DOHH2 (cell line): ENCODE results near the gene GPATCH4.
A peak's percentile ranks its signal among the peaks of the same experiment; 100 is the strongest.

Experiments
- CTCF ChIP-seq: fragments of 200-600 bp; sonication (generic); IDR thresholded peaks from one replicate; pipeline ENCODE4 v1.5.1; 2014; ENCODE audit warnings: antibody characterized with exemption, mild to moderate bottlenecking, low read depth, low read length; ENCODE audit not compliant: poor library complexity, severe bottlenecking
- EZH2phosphoT487 ChIP-seq: fragments of 200-600 bp; sonication (generic); IDR thresholded peaks from 2 replicates; pipeline ENCODE4 v1.6.1; 2017; ENCODE audit warnings: borderline replicate concordance, mild to moderate bottlenecking, antibody characterized with exemption, low read length, moderate library complexity, mixed read lengths

GRCh38 chr1:156584813-156585212, 16.5 kb downstream of the GPATCH4 start:
- TF ChIP-seq CTCF (peak; percentile 92), EZH2phosphoT487 (no peak)
